Aorta (tissue), 5 donors: ENCODE measurements around the gene PCNX3. TPM values are rescaled to one million over a fixed set of nuclear protein-coding genes. Genes with fewer than 3 reads are reported as not detected.

ENCODE experiments used
- ATAC-seq: fragments of 200-7000 bp; cut with Tn5 transposase; one replicate; pipeline ENCODE4 v1.9.1; 2022; ENCODE audit warnings: moderate library complexity; ENCODE audit not compliant: low FRiP score
- DNase-seq, 2 donors: peaks; one replicate each; pipeline ENCODE4 v3.0.0-alpha.2; 2020
- H3K27ac ChIP-seq, 2 donors: one replicate each; pipeline ENCODE4 v1.5.1; 2013; ENCODE audit warnings: low read length in 2 of 2, mild to moderate bottlenecking in 2 of 2, moderate library complexity in 2 of 2, control low read depth in 1 of 2, inconsistent platforms in 1 of 2, low read depth in 1 of 2
- H3K27me3 ChIP-seq, 2 donors: one replicate each; pipeline ENCODE4 v1.6.1; 2013; ENCODE audit warnings: control low read depth in 1 of 2, low read length in 1 of 2, mild to moderate bottlenecking in 1 of 2, moderate library complexity in 1 of 2; ENCODE audit not compliant: insufficient read depth in 2 of 2, control insufficient read depth in 1 of 2
- H3K36me3 ChIP-seq, 2 donors: one replicate each; pipeline ENCODE4 v1.6.1; 2013; ENCODE audit warnings: control low read depth in 1 of 2, low read length in 1 of 2, mild to moderate bottlenecking in 1 of 2; ENCODE audit not compliant: insufficient read depth in 2 of 2, control insufficient read depth in 1 of 2
- H3K4me1 ChIP-seq, 2 donors: one replicate each; pipeline ENCODE4 v1.6.1; 2013; ENCODE audit warnings: low read length in 2 of 2, control low read depth in 1 of 2, mild to moderate bottlenecking in 1 of 2, moderate library complexity in 1 of 2; ENCODE audit not compliant: insufficient read depth in 2 of 2, control insufficient read depth in 1 of 2
- H3K4me3 ChIP-seq, 2 donors: one replicate each; pipeline ENCODE4 v1.5.1; 2013; ENCODE audit warnings: low read length in 2 of 2, control low read depth in 1 of 2, mild to moderate bottlenecking in 1 of 2
- H3K9me3 ChIP-seq: one replicate; pipeline ENCODE4 v1.6.1; 2013; ENCODE audit warnings: mild to moderate bottlenecking, low read length; ENCODE audit not compliant: control insufficient read depth
- WGBS, 2 donors: extraction: QIAGEN DNeasy Blood & Tissue Kit; methylation state at CpG; one replicate each; pipeline ENCODE4 v1.1.7; 2013; 5-methylcytosine and 5-hydroxymethylcytosine counted together
- intact Hi-C, 2 donors: fragments of 100-400 bp; cut with DNase I; formaldehyde crosslinking; loops; one replicate each; pipeline versions ENCODE4 v1.14.2 to v1.15.0; 2022
- polyA plus RNA-seq, 2 donors: library from polyadenylated mRNA; stranded (reverse); fragments of 200-250 nt; gene quantifications; one replicate each; pipeline ENCODE4 v1.2.3, GENCODE V29; 2013
- total RNA-seq, 2 donors: library from RNA; stranded (reverse); fragmentation: NEBNext Ultra II Directional; extraction: Animal tissue kit (Norgen Biotek cat#: 25700); gene quantifications; one replicate each; pipeline ENCODE4 v1.2.1, GENCODE V29; 2021
- donor health status: healthy with polysubstance abuse.
- donor health status: Bipolar disorder and iron deficiency.
- donor health status: DM: no; HTN: no; CAD: no.
- donor health status: DM: no; HTN: no; CAD: no.
- donor health status: DM: yes; HTN: yes; CAD: no.

Gene PCNX3
- total and polyA plus RNA-seq, 4 donors, result 3.9 to 50.0 (median 26.8) TPM

DNA sequence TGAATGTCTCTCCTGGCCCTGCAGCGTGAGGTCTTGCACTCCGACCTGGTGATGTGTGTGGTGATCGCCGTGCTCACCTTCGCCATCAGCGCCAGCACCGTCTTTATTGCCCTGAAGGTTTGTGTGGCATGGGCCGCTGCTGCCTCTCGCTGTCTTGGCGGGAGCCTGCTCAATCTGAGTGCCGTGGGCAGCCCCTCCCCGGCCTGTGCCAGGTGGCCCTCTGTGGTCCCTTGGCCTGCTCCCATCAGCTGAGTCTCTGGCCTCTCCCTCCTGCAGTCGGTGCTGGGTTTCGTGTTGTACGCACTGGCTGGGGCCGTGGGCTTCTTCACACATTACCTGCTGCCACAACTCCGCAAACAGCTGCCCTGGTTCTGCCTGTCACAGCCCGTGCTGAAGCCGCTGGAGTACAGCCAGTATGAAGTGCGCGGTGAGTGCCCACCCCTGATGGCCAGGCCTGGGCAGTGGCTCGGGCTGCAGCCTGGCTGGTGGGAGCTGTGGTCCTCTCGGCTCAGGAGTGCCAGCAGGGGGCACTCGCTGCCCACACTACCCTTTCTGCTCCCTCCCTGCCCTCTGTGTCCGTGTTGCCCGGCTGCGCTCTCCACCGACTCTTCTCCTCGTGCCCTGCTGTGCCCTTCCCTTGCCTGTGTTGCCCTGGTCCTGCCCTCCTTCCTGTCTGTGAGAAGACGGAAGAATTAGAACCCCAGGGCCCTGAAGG, 10.2 kb downstream of the PCNX3 start:
- no peaks in the 10 kb centered on the region for H3K9me3 ChIP-seq
- no peak overlapping the region for H3K27ac ChIP-seq
- ATAC-seq, result peak; percentile 59
- H3K36me3 ChIP-seq, result peaks cover 0 to 11% of the 10 kb centered on the region in 2 donors
- DNase-seq, result no peak
- intact Hi-C loops, result loop anchor here in 1 of 2 donors (10.0 kb wide), 1 partner anchor 189 kb away; no protein-coding TSS in a partner anchor
- no peak overlapping the region for H3K4me3 ChIP-seq
- no peaks in the 10 kb centered on the region for H3K4me1 ChIP-seq
- no peaks in the 10 kb centered on the region for H3K27me3 ChIP-seq
- WGBS, 2 donors, result 68% methylated on average over 30 of the region's 30 CpGs

DNA sequence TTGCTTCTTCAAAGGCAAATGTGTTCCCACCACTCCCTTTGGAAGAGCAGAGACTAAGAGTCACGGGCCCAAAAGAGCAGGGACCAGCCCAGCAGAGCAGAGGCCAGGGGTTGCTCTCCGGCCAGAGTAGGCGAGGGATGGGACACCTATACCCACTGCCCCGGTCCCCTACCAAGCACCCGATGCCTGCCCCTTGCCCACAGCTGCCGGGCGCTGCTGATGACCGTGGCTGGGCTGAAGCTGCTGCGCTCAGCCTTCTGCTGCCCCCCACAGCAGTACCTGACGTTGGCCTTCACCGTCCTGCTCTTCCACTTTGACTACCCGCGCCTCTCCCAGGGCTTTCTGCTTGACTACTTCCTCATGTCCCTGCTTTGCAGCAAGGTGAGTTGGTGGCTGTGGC, 11.6 kb downstream of the PCNX3 start:
- Histone ChIP-seq H3K27me3 (no peaks in the 10 kb centered on the region), H3K27ac (no peak overlapping the region), H3K4me1 (no peaks in the 10 kb centered on the region), H3K36me3 (peaks cover 0 to 11% of the 10 kb centered on the region in 2 donors), H3K4me3 (no peak overlapping the region), H3K9me3 (no peaks in the 10 kb centered on the region)
- ATAC-seq (no peak), DNase-seq (no peak)
- intact Hi-C loops, result loop anchor here in 1 of 2 donors (10.0 kb wide), 1 partner anchor 188 kb away; no protein-coding TSS in a partner anchor
- WGBS, 2 donors, result 92 to 94% methylated on average over 13 of the region's 13 CpGs

DNA sequence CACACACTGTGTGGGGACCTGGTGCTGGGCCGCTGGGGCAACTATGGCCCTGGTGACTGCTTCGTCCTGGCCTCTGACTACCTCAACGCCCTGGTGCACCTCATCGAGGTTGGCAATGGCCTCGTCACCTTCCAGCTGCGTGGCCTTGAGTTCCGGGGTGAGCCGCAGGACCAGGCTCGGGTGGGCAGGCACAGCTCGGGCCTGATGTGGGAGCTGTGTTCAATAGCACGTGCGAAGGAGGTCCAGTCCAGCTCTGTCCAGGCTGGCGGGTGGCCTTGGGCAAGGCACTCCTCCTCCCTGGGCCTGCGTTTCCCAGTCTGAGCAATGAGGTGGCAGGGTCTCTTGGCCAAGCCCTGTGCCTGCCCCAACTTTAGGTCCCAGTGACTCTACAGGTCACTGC, 14.0 kb downstream of the PCNX3 start:
- intact Hi-C loops, result loop anchor here in 1 of 2 donors (10.0 kb wide), 1 partner anchor 185 kb away; no protein-coding TSS in a partner anchor

DNA sequence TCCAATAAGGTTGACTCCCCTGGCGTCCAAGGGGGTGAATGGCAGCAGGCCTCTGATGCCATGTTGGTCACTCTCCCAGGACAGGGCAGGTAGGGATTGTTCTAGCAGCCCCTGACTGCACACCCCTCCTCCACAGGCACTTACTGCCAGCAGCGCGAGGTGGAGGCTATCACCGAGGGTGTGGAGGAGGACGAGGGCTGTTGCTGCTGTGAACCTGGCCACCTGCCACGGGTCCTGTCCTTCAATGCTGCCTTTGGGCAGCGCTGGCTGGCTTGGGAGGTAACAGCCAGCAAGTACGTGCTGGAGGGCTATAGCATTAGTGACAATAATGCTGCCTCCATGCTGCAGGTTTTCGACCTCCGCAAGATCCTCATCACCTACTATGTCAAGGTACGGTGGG, 14.6 kb downstream of the PCNX3 start:
- no peaks in the 10 kb centered on the region for H3K9me3 ChIP-seq
- H3K4me1 ChIP-seq, result no peaks in the 10 kb centered on the region
- DNase-seq (no peak), ATAC-seq (no peak)
- no peak overlapping the region for H3K27ac ChIP-seq
- no peak overlapping the region for H3K4me3 ChIP-seq
- no peaks in the 10 kb centered on the region for H3K27me3 ChIP-seq
- WGBS, 2 donors, result 83 to 84% methylated on average over 11 of the region's 11 CpGs
- peaks cover 0 to 13% of the 10 kb centered on the region in 2 donors for H3K36me3 ChIP-seq
- intact Hi-C loops, result no loop called here

More for the DNA sequence above, 14.0 kb downstream of the PCNX3 start:
- ATAC-seq, result no peak
- 94 to 95% methylated on average over 14 of the region's 14 CpGs for WGBS, 2 donors
- H3K4me3 ChIP-seq, result no peak overlapping the region
- H3K9me3 ChIP-seq, result no peaks in the 10 kb centered on the region
- H3K27me3 ChIP-seq, result no peaks in the 10 kb centered on the region
- no peak overlapping the region for H3K27ac ChIP-seq
- peaks cover 0 to 9% of the 10 kb centered on the region in 2 donors for H3K36me3 ChIP-seq
- no peak for DNase-seq
- no peaks in the 10 kb centered on the region for H3K4me1 ChIP-seq

DNA sequence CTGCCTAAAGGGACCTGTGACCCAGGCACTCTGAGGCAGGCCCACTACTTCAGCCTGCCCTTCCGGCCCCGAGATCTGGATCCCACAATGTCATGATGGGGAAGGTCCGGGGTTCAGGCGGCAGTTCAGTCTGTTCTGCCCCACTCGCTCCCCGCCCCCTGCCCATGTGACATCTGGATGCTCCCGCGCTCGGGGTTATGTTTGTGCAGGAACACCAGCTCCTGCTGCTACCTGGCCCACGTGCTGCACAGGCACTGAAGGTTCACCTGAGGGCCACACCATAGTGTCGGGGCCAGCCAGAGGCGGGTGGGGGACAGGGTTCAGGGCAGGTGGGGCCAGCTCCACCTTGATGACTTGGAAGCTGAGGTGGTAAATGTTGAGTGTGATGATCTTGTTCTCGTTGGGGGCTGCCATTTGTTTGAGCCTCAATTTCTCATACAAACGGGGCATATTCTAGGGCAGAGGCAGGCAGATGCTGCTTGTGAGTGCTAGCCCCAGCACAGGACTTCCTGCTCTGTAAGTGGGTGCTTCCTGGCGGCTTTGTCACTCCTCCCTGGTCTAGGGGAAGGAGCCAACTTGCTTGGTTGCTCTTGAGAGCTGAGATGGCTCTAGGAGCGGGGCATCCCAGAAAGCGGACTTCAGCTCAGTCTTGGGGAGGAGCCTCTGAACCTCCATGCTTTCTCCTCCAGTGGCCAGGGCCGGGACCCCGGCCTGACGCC, 18.0 kb downstream of the PCNX3 start:
- H3K27ac ChIP-seq, result no peak overlapping the region
- no peaks in the 10 kb centered on the region for H3K9me3 ChIP-seq
- DNase-seq, result no peak
- H3K4me1 ChIP-seq, result no peaks in the 10 kb centered on the region
- H3K36me3 ChIP-seq, result peaks cover 0 to 10% of the 10 kb centered on the region in 2 donors
- ATAC-seq, result no peak
- H3K27me3 ChIP-seq, result no peaks in the 10 kb centered on the region
- intact Hi-C loops, result no loop called here
- no peak overlapping the region for H3K4me3 ChIP-seq
- 85 to 86% methylated on average over 20 of the region's 20 CpGs for WGBS, 2 donors

DNA sequence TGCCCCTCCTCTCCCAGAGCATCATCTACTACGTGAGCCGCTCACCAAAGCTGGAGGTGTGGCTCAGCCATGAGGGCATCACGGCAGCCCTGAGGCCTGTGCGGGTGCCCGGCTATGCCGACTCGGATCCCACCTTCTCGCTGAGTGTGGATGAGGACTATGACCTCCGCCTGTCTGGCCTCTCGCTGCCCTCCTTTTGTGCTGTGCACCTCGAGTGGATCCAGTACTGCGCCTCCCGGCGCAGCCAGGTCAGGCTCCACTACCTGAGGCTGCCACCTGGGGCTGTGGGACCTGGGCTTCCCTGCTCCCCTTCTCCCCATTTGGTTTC, 18.5 kb downstream of the PCNX3 start:
- whole genome bisulfite sequencing, 2 donors, result 89% methylated on average over 14 of the region's 14 CpGs

DNA sequence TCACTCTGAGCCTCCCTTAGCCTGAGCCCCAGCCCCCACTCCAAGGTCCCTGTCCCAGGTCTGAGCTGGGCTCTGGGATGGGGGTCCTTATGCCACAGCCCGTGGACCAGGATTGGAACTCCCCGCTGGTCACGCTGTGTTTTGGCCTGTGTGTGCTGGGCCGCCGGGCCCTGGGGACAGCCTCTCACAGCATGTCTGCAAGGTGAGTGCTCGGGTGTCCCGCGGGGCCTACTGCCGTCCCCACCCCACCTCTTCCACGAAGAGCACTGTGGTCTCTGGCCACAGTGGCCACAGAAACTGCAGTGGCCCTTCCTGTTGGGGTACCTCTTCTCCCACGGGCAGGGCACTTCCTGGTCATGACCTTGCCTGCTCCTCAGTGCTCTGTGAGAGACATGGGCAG, 18.9 kb downstream of the PCNX3 start:
- no peaks in the 10 kb centered on the region for H3K4me1 ChIP-seq
- no peaks in the 10 kb centered on the region for H3K27me3 ChIP-seq
- no peak overlapping the region for H3K4me3 ChIP-seq
- ATAC-seq, result no peak
- H3K36me3 ChIP-seq, result peaks cover 0 to 10% of the 10 kb centered on the region in 2 donors
- DNase-seq, result no peak
- H3K27ac ChIP-seq, result no peak overlapping the region
- intact Hi-C loops, result no loop called here
- no peaks in the 10 kb centered on the region for H3K9me3 ChIP-seq
- 87 to 92% methylated on average over 11 of the region's 11 CpGs for WGBS, 2 donors

More for the DNA sequence above, 18.5 kb downstream of the PCNX3 start:
- Histone ChIP-seq H3K27me3 (no peaks in the 10 kb centered on the region), H3K9me3 (no peaks in the 10 kb centered on the region), H3K4me3 (no peak overlapping the region), H3K27ac (no peak overlapping the region), H3K4me1 (no peaks in the 10 kb centered on the region), H3K36me3 (peaks cover 0 to 10% of the 10 kb centered on the region in 2 donors)
- DNase-seq (no peak), ATAC-seq (no peak)
- intact Hi-C loops, result no loop called here

DNA sequence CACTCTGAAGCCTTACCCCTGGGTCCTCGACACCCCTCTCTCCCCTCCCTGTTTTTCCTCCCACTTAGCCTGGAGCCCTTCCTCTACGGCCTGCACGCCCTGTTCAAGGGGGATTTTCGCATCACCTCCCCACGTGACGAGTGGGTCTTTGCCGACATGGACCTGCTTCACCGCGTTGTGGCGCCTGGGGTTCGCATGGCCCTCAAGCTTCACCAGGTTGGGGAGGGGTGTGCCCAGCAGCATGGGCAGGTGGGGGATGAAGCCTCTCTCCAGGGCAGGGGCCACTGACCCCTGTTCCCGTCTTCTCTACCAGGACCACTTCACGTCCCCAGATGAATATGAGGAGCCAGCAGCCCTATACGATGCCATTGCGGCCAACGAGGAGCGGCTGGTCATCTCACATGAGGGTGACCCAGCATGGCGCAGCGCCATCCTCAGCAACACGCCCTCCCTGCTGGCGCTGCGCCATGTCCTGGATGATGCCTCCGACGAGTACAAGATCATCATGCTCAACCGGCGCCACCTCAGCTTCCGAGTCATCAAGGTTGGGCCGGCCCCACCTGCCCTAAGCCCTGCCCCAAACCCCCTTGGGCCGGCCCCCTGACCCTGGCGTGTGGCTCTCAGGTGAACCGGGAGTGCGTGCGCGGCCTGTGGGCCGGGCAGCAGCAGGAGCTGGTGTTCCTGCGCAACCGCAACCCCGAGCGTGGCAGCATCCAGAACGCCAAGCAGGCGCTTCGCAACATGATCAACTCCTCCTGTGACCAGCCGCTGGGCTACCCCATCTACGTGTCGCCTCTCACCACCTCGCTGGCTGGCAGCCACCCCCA, 19.5 kb downstream of the PCNX3 start:
- Histone ChIP-seq H3K27me3 (no peaks in the 10 kb centered on the region), H3K27ac (no peak overlapping the region), H3K36me3 (peaks cover 0 to 6% of the 10 kb centered on the region in 2 donors), H3K4me1 (no peaks in the 10 kb centered on the region), H3K4me3 (no peak overlapping the region), H3K9me3 (no peaks in the 10 kb centered on the region)
- ATAC-seq, result no peak
- intact Hi-C loops, result no loop called here
- WGBS, 2 donors, result 92 to 93% methylated on average over 46 of the region's 46 CpGs
- no peak for DNase-seq
